Activated naive CD8-positive, alpha-beta T cell treated with anti-CD3 and anti-CD28 coated beads, Interleukin-2, amount 50 U/mL, for 16 hours (primary cell): ENCODE results near the gene OR4X1.
"Not testable (repeated sequence)": the region's sequence is repeated elsewhere in the genome, so short reads cannot be mapped to it uniquely, and the experiment has no call there.

Experiments
- DNase-seq: peaks from one replicate; pipeline ENCODE4 v3.0.0-alpha.2; 2020; ENCODE audit warnings: low read depth, low spot score

OR4X1 gene, protein sequence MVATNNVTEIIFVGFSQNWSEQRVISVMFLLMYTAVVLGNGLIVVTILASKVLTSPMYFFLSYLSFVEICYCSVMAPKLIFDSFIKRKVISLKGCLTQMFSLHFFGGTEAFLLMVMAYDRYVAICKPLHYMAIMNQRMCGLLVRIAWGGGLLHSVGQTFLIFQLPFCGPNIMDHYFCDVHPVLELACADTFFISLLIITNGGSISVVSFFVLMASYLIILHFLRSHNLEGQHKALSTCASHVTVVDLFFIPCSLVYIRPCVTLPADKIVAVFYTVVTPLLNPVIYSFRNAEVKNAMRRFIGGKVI

DNA sequence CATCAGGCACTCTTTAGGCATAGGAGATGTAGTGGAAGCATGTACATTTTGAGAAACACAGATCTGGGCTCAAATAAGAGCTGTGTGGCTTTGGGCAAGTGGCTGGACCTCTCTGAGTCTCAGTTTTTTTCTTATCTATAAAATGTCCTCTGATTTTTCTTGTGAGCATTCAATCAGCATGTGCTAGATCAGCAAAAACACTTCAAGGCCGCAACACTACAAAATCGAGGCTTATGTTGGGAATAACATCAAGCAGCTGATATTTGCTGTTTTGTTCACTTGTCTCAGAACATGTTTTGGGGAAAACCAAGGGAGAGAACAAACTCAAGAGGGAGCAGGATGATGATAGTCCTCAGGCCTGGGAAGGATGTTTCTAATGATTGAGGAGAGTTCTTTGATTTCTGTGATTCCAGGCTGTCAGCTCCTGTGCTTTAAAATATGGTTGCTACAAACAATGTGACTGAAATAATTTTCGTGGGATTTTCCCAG, at the start of gene OR4X1:
Gene OR4X1 (plus strand): TSS at position 439 of the 489 bp plus-strand sequence. CDS start 0 bp downstream, at position 439.
- no peak for DNase-seq

DNA sequence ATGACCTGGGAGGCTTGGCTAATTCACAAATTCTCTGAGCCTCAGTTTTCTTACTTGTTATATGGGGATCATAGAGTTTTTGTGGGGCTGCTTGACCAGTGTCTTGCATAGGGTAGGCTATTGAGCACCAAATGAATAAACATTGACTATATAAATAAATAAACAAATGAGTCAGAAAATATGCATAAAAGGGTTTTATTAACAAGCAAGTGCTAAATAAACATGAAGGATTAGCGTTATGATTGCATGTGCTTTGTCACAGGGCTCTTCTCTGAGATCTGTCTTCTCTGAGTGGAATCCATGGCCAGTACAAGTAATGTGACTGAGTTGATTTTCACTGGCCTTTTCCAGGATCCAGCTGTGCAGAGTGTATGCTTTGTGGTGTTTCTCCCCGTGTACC, 47.2 kb upstream of the OR4X1 start, which contains the start of gene OR4B1:
Gene OR4B1 (plus strand): TSS at position 301 of the 400 bp plus-strand sequence. CDS start 0 bp downstream, at position 301.
- no peak for DNase-seq

DNA sequence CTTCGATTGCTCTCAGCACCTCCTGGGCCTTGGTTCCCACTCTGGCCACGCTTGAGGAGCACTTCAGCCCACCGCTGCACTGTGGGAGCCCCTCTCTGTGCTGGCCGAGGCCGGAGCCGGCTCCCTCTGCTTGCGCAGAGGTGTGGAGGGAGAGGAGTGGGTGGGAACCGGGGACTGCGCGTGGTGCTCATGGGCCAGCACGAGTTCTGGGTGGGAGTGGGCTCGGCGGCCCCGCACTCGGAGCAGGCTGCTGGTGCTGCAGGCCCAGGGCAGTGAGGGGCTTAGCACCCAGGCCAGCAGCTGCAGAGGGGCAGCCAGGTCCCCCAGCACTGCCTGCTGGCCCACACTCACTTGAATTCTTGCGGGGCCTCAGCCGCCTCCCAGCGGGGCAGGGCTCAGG, 34.9 kb upstream of the OR4X1 start:
- DNase-seq = no peak

DNA sequence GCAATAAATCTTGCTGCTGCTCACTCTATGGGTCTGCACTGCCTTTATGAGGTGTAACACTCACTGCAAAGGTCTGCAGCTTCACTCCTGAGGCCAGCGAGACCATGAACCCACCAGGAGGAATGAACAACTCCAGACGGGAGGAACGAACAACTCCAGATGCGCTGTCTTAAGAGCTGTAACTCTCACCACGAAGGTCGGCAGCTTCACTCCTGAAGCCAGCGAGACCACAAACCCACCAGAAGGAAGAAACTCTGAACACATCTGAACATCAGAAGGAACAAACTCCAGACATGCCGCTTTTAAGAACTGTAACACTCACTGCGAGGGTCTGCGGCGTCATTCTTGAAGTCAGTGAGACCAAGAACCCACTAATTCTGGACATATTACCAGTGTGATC, 33.6 kb upstream of the OR4X1 start:
- not testable (repeated sequence) for DNase-seq

DNA sequence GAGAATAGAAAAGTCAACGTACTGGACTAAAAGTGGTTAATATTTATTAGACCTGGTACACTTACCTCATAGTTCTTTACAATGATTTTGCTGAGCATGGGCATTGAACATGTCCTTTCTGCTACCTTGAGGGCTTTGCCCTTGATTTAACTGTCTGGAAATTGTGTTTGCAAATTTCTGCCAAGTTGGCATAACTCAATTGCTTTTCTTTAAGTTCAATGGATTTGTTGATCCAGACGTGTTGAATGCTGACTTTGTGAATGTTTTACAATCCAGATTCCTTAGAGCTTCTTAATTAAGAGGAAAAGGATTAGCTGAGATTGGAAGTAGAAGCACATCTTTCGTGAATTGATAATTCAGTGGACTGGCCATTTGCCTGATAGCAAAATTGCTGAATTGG, 25.9 kb upstream of the OR4X1 start:
- DNase-seq = no peak

DNA sequence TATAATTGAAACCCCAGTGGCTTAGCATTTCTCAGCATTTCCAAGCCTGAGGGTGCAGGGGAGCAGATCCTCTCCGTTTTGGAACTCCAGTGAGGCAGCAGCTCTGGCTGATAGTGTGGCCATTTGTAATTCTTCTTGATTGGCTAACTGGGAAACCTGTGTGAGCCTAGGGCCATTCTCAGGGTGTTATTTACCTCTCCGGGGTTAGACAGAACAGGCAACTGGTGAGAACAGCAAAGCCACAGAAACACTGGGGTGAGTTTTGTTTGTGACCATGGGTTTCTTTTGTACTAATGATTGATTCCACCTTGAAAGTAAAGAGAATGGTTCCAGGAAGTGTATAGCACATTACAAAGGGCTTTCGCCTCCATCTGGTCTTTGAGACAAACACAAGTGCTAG, 21.2 kb upstream of the OR4X1 start:
- no peak for DNase-seq

DNA sequence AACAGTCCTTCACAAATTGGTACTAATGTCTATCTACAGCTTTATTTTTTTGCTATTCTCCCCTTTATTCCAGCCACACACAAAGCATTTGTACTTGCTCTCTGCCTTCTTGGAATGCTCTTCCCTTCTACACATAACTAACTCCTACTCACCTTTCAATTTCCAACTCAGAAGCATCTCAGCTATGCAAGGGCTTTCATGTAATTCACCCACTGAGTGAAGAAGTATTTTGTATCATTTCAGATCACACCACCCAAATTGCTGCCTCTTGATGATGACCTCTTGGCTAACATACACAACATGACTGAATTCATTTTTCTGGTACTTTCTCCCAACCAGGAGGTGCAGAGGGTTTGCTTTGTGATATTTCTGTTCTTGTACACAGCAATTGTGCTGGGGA, 18.9 kb upstream of the OR4X1 start, which contains the start of gene OR4X2:
Gene OR4X2 (plus strand): TSS at position 301 of the 400 bp plus-strand sequence. CDS start 0 bp downstream, at position 301.
- DNase-seq = no peak

DNA sequence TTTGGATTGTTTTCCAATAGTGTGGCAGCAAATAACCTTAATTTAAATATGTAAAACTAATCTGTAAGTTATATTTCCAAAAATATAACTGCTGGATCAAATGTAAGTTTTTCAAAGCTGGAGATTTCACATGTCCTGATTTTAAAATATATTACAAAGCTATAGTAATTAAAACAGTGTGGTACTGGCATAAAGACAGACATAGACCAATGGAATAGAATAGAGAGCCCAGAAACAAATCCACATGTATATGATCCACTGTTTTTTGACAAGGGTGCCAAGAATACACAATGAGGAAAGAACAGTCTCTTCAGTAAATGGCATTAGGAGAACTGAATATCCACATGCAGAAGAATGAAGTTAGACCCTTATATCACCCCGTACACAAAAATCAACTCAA, 14.8 kb upstream of the OR4X1 start:
- no peak for DNase-seq

DNA sequence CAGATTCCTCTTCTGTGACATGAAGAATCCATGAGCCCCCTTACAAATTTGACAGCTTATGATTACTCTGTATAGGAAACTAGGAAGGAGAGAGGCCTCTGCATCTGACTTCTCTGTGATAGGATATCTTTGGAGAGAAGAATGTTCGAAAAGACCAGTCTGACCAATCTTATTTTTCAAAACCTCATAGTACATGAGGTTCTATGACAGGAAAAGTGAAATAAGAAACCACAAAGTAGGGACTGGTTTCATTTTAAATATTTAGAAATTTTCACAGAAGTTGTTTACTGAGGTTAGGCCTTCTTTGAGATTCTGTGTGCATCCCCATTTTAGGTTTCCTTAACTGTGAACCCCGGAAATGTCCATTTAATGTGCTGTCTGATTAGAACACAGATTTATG, 2.1 kb upstream of the OR4X1 start:
- no peak for DNase-seq

DNA sequence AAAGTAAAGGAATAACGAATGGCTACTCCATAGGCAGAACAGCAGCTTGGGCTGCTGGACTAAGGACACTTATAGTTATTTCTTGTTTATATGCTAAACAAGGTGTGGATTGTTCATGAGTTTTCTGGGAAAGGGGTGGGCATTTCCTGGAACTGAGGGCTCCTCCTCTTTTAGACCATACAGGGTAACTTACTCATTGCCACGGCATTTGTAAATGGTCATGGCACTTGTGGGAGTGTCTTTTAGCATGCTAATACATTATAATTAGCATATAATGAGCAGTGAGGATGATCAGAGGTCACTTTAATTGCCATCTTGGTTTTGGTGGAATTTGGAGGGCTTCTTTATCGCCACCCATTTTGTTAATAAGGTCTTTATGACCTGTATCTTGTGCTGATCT, 7.0 kb downstream of the OR4X1 start:
- no peak for DNase-seq

DNA sequence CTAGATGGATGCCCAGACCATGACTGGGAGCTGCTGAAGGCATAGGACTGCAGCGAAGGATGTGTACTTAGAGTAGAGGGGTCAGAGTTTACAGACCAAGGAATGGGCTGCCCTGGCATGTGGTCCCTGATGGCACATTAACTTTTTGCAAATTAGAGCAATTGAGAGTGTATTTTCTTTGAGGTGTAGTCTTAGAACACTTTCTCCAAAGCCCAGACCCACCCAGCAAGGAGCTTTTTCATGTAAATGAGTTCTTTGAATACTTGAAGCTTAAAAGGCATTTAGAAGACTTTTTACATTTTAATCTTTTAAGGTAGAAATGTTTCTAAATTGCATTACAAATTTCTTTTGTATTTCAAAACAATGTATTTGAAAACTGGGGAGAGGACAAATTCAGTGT, 8.9 kb downstream of the OR4X1 start:
- no peak for DNase-seq

DNA sequence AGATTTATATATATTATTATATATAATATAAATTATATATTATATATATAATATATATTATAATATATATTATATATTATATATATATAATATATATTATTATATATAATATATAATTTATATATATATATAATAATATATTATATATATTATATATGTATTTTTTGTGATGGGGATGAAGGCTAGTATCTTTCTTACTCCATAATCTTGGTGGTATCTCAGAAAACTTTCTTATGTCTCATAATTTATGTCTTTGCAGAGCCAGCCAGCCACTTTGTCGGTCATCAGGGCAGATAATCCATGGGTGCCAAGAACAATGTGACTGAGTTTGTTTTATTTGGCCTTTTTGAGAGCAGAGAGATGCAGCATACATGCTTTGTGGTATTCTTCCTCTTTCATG, 42.3 kb downstream of the OR4X1 start, which contains the start of gene OR4S1:
Gene OR4S1 (plus strand): TSS at position 301 of the 400 bp plus-strand sequence. CDS start 0 bp downstream, at position 301.
- no peak for DNase-seq

DNA sequence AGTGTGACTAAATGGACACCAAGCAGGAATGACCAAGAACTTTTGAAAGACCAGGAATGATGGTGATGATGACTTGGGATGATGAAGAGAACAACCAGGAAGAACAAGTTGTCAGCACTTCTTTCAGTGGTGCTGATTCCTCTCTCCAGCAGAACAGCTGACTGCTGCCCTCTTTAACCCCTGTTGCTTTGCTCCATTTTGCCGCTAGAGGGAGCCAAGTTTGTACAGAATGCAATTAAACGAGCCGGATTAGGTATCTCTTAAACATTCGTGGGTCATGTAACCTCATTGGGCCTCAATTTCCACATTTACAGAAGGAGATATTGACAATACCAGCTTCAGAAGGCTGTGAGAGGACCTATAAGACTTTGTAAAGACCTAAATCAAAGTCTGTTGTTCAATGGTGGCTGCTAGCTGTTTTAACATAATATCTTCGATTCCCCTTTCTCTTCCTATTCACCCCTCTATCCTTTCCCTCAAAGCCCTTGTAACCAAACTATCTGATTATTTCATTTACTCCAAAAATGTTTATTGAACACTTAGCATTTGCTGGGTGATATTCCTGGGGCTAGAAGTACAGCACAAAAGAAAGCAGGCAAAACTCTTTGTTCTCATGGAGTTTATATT, 44.2 kb downstream of the OR4X1 start:
- peak; percentile 21 for DNase-seq

DNA sequence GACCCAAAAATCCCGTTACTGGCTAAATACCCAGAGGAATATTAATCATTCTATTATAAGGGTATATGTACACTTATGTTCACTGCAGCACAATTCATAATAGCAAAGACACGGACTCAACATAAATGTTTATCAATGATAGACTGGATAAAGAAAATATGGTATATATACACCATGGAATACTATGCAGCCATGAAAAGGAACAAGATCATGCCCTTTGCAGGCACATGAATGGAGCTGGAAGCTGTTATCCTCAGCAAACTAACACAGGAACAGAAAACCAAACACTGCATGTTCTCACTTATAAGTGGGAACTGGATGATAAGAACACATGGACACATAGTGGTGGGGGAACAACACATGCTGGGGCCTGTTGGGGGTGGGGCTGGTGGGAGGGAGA, 49.9 kb downstream of the OR4X1 start:
- not testable (repeated sequence) for DNase-seq
